Measurements from ENCODE around the gene FAM168A.
A peak's percentile ranks its signal among the peaks of the same experiment; 100 is the strongest.

The FAM168A gene

DNA sequence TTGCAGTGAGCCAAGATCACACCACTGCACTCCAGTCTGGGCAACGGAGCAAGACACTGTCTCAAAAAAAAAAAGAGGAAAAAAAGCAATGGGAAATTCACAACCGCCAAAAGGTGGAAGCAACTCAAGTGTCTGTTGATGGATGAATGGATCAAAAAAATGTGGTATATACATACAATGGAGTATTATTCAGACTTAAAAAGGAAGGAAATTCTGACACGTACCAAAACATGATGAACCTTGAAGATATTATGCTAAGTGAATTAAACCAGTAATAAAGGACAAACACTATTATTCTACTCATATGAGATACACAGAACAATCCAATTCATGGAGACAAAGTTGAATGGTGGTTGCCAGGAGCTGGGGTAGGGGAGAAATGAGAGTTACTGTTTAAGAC is 40.9 kb downstream of the FAM168A start:
- no peak for DNase-seq (ENCODE audit: low read depth, low spot score)

- DNase-seq (ENCODE audit: low read depth, low spot score) = no peak
These were observed 42.3 kb downstream of the FAM168A start for GRCh38 chr11:73555615-73556014.

DNA sequence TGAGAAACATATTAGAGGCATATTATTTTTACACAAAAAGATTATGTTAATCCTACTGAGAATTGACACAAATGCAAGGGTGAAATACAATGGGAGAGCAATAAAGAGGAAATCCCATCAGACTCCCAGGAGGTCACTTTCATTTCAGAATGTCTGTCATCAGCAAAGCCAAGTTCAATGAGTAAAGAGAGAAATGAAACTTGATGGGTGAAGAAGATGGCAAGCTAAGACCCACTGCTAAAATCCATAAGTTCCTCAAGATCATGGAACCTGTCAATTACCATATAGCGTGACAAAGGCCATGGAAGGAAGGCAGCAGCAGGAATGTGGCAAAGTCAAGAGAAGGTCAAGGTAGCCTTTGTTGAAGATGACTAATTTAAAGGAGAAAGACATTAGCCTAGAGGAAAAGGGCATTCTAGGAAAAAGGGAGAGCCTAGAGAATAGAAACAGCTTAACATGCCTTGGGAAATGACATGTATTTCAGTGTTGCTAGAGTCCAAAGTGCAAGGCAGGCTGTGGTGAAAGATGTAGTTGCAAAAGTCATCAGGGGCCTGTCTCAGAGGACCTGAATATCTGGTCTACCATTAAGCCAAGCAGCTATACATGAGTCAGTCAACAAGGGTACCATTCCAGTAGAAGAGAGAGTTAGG is 43.1 kb downstream of the FAM168A start:
- DNase-seq (ENCODE audit: low read depth, low spot score) = no peak

GRCh38 chr11:73553266-73553665 is 44.6 kb downstream of the FAM168A start:
- DNase-seq (ENCODE audit: low read depth, low spot score) = no peak

GRCh38 chr11:73551677-73552076 is 46.2 kb downstream of the FAM168A start:
- no peak for DNase-seq (ENCODE audit: low read depth, low spot score)

DNA sequence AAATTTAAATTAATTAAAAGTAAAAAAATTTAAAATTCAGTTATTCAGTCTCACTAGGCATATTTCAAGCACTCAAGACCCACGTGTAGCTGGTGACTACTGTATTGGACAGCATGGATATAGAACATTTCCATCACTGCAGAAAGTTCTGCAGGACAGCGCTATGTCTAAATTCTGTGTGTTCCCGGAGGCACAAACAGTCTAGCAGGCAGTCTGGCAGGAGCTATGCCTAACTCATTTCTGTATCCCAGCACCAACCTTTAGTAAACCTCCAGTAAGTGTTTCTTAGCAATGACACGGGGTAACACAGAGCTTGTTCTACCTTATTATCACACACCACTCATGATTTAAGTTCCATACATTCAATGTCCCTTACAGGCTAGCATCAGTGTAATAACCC is 48.5 kb downstream of the FAM168A start:
- no peak for DNase-seq (ENCODE audit: low read depth, low spot score)

- DNase-seq (ENCODE audit: low read depth, low spot score) = no peak
These were observed 50.0 kb downstream of the FAM168A start for GRCh38 chr11:73547706-73548595.

GRCh38 chr11:73542175-73542574 is 55.7 kb downstream of the FAM168A start:
- no peak for DNase-seq (ENCODE audit: low read depth, low spot score)

DNA sequence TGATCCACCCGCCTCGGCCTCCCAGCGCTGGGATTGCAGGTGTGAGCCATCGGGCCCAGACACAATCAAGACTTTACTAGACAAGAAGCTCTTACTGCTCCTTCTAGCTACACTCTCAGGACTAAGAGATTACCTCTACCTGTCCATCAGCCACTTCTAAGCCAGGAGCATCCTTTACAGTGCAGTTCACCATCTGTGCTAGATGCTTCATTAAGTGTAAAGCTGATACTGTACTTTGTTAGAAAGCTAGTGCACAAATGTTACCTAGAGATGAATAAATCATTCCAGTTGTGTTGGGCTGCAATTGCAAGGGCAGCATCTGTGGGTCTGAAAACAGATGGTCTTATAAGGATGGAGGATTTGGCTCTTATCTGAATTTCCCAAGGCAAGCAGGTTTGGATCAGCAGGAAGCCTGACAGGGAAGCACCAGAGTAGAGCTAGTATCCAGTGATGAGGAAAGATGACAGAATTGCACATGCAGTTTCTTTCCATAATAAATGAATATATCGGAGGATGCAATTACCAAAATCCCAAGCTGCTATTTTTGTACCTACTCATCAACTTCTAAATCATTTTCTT is 58.3 kb downstream of the FAM168A start:
- DNase-seq (ENCODE audit: low read depth, low spot score) = no peak

DNA sequence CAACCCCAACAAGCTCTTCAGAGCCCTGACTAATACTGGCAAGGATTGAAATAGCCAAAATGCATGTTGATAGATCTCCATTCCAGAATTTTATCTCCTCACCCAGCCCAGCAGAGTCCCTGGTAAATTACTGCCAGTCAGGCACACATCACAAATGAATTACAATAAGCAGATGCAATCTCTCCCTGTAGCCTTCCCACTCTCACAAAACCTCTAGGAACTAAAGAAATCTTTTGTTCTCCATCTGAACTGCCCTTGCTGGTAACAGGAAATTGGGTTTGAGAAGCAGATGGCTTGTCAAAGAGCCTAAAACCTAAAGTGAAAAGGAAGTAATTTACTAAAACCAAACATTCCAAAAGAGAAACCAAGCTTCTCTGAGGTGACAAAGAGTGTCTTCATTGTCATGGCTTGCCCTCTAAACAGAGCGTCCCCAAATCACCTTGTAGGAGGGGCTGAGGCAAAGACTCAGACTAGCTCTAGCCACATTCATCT is 59.5 kb downstream of the FAM168A start:
- DNase-seq (ENCODE audit: low read depth, low spot score) = peak; percentile 14

GRCh38 chr11:73537969-73538368 is 59.9 kb downstream of the FAM168A start:
- DNase-seq (ENCODE audit: low read depth, low spot score) = no peak

DNA sequence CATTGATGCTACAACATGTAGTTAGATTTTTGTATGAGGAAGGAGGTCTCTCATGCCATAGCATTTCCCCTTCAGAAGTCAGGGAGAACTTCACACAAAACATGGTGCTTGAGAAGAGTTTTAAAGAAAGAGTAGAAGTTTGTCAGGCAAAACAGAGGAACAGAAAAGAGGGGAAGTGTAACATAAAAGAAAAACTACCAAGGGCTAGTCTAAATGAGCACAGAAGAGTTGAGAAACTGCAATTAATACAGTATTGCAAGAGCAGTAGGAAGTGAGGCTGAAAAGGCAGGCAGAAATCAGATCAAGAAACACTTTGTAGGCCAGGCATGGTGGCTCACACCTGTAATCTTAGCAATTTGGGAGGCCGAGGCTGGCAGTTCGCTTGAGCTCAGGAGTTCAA is 61.0 kb downstream of the FAM168A start:
- no peak for DNase-seq (ENCODE audit: low read depth, low spot score)

DNA sequence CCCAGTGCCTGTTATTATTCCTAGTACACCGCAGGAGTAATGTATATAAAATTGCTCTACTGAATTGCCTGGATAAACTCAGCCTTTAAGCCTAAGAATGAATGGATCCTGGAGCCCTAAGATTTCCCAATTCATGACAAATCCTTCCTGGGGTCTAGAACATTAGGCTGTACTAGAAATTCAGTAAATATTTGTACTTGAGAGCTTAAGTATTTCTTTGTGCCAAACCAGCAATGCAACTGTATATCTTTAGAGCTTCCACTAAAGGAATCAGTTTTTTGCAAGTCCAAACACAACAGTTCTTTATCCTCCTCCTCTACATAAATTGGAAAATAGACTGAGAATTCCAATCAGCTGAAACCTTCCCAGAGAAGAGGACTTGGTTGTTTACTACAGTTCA is 65.6 kb downstream of the FAM168A start:
- no peak for DNase-seq (ENCODE audit: low read depth, low spot score)

GRCh38 chr11:73531386-73531785 is 66.5 kb downstream of the FAM168A start:
- no peak for DNase-seq (ENCODE audit: low read depth, low spot score)

DNA sequence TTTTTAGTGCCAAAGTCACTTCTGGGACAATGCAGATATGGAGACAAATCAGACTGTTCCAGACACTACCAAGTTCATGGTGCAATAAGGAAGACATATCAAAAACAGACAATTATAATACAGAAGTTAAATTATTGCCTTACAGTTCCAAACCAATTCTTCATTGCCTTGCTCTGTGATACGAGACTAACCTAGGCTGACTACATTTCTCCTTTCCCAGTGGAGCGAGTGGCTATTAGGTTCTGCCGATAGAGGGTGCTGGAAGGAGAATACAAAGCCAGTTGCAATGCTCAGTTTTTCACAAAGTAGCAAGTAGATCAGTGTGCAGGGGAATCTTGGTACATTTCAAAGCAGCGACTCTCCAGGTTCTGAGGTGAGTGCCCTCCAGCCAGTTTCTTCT is 67.8 kb downstream of the FAM168A start:
- DNase-seq (ENCODE audit: low read depth, low spot score) = no peak

DNA sequence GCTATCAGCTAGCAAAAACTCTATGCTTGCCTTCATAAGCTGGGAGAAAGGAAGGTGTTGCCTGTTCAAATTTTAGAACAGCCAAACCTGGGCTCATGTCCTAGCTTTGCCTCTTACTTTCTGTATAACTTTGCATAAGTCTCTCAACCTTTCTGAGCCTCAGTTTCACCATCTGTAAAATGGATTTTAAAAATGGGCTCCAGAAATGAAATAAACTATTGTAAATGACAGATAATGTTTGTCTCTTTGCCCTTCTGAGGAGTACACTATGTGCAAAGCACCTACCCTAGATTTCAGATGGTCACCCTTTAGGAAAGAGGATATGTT is 68.7 kb downstream of the FAM168A start:
- DNase-seq (ENCODE audit: low read depth, low spot score) = no peak

- no peak for DNase-seq (ENCODE audit: low read depth, low spot score)
These were observed 69.3 kb downstream of the FAM168A start for GRCh38 chr11:73528483-73529203.

DNA sequence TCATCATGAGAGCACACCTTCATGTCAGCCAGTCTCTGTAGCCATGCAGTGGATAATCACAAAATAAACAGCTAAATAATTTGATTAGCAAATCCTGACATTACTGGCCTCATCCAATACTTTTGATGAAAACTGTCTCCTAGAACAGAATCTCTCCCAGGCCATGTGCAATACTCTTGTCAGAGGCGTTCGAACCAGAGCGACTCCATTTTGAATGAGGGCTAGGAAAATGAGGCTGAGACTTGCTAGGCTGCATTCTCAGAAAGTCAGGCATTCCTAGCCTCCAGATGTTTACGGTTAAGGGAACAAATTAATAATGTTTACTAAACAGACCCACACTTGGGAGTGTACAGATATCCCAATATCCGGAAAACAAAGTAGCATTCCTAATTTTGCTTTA is 69.9 kb downstream of the FAM168A start:
- no peak for DNase-seq (ENCODE audit: low read depth, low spot score)

DNA sequence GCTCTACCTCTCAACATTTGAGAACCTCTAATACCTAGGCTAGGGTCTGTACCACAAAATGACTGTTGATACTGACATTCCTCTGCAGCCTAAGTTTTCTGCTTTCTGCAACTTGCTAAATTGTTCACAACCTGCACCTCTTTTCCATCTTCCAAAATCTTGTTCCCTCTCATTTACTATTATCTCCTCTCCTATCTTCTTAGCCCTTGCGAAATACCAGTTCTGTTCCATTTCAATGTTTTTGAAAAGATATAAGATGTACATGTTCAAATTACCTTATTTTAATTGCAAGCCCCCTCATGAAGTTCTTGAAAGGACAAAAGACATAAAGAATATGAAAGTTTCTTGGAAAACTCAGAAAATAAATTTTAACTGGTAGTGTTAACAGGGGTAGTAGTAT is 72.3 kb downstream of the FAM168A start:
- no peak for DNase-seq (ENCODE audit: low read depth, low spot score)

- DNase-seq (ENCODE audit: low read depth, low spot score) = no peak
These were observed 73.1 kb downstream of the FAM168A start for GRCh38 chr11:73524774-73525173.

DNA sequence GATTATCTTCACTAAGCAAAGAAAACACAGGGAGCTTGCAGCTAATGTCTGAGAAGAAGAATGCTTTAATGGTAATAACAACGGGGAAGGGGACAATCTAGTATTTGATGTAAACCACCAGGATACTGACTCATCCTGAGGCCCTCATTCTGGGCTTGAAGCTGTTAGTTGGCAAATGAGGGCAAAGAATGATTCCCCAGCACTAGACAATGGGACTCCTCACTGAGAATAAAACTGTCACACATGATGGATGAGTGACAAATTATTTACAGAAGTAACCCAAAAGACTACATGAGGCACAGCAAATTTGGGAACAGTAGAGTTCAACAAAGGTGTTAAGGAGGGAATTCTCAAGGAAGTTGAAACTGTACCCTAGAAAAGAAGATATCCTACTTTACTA is 76.3 kb downstream of the FAM168A start:
- DNase-seq (ENCODE audit: low read depth, low spot score) = peak; percentile 46
